SH-SY5Y (cell line): ENCODE data around the gene AAGAB.

Source experiments
- GATA2 ChIP-seq: IDR thresholded peaks from 2 replicates; pipeline ENCODE4 v1.6.1; 2011; ENCODE audit warnings: mild to moderate bottlenecking, low read depth, low read length
- GATA3 ChIP-seq: IDR thresholded peaks from 2 replicates; pipeline ENCODE4 v1.6.1; 2011; ENCODE audit warnings: low read depth, mild to moderate bottlenecking, low read length, moderate library complexity

- TF ChIP-seq GATA2 (no peak), GATA3 (no peak)
Observed at GRCh38 chr15:67180514-67181191, 73.8 kb downstream of the AAGAB start.
